GM18520 (cell line): ENCODE results near the gene CTXND2.
"Not testable (repeated sequence)": the region's sequence is repeated elsewhere in the genome, so short reads cannot be mapped to it uniquely, and the experiment has no call there.

Source experiments
- ATAC-seq: cut with Tn5 transposase; IDR thresholded peaks from one replicate; pipeline ENCODE4 v1.9.1; 2021; ENCODE audit not compliant: unreplicated experiment

CTXND2 gene

DNA sequence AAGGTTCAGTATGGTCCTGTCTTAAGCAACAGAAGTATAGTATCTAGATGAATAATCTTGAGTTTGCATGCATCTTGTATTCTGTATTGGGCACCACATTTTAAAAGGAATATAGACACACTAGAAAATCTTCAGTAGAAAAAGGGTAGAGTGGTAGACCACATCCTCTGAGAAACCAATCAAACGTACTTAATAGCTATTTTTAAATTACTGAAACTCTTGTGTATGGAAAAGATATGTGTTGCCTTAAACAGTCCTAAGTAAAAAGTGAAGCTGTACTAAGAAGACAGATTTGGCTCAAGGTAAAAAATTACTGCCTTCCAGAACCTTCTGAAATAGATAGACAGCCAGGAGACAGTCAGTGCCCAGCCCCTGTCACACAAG, 3.1 kb downstream of the CTXND2 start:
- no peak for ATAC-seq

DNA sequence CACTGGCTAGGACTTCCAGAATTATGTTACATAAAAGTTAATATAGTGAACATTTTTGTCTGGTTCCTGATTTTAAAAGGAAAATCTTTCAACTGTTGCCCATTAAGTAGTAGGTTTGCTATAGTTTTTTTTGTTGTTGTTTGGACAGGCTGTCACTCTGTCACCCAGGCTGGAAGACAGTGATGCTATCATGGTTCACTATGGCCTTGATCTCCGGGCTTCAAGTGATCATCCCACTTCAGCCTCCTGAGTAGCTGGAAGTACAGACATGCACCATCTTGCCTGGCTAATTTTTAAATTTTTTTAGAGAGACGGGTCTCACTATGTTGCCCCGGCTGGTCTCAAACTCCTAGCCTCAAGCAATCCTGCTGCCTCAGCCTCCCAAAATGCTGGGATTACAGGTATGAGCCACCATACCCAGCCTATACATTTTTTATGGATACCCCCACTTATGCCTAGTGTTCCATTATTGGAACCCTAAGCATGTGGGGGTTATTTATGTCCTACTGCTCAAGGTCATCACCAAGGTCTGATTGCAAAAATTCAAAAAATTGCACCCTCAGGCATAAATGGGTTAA, 6.5 kb downstream of the CTXND2 start:
- ATAC-seq = no peak

DNA sequence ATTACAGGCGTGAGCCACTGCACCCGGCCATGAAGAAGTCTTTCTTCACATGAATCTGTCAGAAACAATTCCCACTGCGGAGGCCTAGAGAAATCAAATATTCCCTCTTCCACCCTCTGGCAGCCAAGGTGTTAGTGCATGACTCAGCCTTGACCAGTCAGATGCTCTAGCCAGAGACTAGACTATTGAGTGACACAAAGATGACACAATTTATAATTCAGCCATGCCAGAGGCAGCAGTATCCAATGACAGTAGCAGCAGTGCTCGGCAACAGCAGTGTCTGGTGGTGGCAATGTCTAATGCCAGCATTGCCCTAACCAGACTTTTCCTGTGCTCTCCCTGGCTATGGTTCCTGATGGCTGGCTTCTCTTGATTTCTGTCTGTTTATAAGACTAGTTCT, 8.7 kb downstream of the CTXND2 start:
- ATAC-seq = no peak

DNA sequence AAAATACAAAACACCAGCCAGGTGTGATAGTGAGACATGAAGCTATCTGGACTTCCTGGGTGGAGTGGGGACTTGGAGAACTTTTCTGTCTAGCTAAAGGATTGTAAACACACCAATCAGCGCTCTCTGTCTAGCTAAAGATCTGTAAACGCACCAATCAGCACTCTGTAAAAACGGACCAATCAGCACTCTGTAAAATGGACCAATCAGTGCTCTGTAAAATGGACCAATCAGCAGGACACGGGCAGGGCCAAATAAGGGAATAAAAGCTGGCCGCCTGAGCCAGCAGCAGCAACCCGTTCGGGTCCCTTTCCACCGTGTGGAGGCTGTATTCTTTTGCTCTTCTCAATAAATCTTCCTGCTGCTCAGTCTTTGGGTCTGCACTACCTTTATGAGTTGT, 12.9 kb downstream of the CTXND2 start:
- ATAC-seq = not testable (repeated sequence)

DNA sequence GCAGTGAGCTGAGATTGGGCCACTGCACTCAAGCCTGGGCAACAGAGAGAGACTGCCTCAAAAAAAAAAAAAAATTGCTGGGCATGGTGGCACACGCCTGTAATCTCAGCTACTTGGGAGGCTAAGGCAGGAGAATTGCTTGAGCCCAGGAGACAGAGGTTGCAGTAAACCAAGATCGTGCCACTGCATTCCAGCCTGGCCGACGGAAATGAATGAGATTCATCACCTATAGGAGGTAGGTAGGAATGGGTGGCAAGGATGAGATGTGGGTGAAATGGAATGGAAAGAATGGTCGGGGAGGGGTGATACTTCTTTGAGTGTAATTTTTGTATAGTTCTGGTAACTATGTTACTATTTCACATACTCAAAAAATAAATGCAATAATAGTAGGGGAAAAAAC, 15.4 kb downstream of the CTXND2 start:
- no peak for ATAC-seq

DNA sequence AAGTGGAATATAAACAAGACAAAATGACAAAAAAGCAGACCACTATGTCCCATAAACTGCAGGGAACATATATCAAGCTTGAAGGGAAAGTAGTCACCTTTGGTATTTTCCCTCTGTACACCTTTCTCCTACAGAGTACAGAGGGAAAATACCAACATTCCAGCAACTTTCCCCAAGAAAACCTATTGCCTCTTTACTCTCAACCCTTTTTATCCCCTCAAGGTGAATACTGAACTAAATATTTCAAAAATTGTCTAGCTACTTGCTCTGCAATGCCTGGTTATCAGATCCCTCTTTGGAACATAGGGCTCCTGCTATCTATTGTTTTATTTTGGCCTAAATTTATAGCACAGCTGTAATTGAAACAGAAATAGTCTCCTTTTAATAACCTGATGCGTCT, 15.8 kb downstream of the CTXND2 start:
- no peak for ATAC-seq

DNA sequence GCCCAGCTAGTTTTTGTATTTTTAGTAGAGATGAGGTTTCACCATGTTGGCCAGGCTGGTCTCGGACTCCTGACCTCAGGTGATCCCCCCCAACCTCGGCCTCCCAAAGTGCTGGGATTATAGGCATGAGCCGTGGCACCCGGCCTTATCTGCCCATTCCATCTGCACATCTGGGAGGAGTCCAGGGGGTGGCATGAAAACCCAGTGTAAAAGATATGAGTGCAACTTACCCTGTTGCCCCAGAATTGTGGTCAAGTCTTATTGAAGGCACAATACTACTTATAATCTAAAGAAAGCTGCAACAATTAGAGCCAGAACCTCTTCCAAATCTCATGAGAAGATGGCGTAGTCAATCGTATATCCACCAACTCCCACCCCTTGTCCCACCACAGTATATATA, 18.4 kb downstream of the CTXND2 start:
- no peak for ATAC-seq

DNA sequence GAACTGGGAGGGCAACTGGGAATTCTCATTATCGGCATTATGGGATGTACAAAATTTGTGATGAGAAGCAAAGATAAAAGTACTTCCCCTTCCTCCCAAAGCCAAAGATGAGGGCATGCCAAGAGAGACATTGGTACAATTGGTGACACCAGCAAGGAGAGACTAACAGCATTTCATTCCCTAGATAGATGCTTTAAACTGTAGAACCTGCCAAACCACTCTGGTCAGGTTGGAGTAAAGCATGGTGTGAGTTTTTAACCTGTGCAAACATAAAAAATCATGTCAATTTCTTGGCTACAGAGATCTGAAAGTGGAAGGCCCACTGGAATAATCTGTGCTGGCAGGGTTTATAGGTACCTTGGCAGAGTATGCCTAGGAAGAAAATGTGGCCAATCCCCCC, 19.4 kb downstream of the CTXND2 start:
- ATAC-seq = no peak

DNA sequence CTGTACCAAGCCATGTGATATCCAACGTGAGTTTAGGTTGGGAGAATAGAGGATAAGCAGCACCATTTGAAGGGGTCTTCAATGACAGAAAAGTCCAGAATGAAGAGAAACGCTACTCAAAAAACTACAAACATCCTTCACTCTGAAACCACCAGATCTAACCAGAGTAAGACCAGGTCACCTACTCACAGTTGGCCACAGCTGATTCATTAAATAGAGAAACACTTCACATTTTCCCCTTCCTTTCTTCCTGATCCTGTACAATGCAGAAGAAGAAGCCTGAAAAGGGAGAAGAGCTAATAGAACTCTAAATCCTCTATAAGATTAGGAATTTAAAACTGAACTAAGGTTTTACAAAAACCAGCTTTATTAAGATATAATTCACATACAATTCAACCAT, 19.9 kb downstream of the CTXND2 start:
- ATAC-seq = no peak

DNA sequence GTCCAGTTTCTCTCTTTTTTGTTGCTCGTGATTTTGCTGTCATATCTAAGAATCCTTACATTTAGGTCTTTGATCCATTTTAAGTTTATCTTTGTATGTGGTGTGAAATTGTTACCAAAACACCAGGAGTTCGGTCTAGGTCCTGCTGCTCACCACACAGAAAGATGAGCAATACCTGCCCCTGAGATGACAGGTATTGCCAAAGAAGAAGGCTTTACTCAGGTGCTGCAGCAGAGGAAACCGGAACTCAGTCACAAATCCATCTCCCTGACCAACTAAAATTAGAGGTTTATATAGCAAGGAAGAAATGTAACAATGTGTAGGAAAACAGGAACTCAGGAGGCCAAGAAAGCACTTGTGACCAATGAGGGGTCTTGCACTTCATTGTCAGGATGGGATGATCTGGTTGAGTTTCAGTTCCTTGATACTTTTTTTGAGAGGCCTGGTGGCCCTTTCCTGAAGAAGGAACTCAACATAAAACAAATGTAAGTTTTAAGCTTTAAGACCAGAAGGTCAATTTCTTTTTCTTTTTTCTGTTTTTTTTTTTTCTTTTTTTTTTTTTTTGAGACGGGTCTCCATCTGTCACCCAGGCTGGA, 22.7 kb downstream of the CTXND2 start:
- no peak for ATAC-seq

DNA sequence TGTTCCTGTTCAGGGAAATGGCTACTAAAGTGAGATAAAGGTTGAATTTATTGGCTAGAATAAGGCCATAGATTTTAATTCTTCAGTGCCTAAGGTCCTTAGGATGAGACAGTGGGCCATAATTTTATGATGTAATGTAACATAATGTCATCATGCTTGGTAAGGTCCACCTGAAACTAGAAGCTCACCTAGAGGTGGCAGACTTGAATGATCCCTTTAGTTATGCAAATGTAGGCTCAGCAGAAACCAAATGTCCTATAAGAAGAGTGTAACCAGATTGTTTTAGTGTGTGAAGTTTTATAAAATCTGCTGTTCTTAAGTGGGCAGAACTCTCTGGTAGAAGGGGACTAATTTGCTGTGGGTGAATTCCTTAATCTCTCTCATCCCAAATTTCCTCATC, 25.7 kb downstream of the CTXND2 start:
- ATAC-seq = no peak

DNA sequence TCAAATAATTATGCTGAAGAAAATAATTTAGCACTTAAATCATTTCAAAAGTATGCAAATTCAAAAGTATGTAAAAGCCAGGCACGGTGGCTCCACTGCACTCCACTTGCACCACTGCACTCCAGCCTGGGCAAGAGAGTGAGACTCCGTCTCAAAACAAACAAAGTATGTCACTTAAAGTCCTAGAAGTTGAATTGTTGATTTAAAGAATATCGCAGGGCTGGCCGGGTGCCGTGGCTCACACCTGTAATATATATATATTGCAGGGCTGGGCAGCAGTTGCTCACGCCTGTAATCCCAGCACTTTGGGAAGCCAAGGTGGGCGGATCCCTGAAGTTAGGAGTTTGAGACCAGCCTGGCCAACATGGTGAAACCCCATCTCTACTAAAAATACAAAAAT, 30.5 kb downstream of the CTXND2 start:
- ATAC-seq = no peak

DNA sequence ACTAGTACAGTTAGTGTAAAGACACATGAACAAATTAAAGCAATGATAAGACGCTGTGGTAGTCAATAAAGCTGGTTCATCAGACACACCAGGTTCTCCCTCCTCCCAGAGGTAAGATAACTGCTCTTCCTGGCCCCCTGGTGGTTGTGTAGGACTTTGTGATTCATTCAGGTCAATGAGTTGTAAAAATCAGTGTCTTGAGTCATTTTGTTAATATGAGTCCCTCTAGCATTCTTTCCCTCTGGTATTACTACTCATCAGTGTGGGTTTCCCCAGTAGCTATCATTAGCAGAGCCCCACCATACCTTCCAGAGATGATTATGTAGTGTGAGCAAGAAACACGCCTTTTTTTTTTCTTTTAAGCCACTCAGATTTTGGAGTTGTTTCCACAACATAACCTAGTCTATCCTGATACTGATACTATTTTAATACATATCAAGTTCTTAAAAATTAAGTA, 35.6 kb downstream of the CTXND2 start:
- peak; percentile 62 for ATAC-seq

DNA sequence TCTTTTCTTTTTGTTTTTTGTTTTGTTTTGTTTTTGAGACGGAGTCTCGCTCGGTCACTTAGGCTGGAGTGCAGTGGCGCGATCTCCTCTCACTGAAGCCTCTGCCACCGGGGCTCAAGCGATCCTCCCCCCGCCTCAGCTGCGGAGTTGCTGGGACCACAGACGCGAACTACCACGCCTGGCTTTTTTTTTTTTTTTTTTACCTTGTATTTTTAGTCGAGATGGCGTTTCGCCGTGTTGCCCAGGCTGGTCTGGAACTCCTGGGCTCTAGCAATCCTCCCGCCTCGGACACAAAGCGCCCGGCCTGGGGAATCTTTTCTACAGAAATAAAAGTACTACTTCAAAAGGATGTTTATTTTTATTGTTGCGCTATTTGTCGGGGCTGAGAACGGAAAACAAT, 38.1 kb downstream of the CTXND2 start:
- no peak for ATAC-seq

DNA sequence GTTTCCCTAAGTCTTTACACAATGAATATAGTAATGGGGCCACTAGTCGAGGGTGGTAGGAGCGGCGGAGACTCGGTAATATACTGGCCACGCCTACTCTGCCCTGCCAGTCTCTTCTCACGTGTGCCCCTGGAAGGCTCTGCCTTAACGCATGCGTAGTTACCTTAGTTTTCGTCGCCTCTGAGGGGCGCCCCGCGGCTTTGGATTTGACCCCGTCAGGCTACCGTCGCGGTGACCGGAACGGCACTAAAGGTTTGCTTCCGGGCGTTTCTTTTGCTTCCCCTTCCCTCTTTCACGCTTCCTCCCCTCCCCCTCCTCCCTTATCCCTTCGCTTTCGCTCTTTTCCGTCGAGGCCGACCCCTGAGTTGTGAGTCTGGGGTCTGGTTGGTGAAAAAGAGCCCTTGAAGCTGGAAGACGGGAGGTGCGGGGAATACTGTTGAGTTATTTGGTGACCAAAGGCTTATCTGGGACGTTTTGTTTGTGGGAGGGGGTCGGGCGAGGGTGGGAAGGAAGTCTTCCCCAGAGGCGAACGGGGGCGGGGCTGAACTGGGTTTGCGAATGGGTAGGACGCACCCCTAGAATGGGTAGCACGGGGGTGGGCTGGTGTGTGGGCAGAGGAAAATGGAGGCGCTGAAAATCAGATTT, 39.3 kb downstream of the CTXND2 start, which contains the start of gene SETDB1:
Gene SETDB1, plus strand, starts transcription at position 267 of the 645 bp plus-strand sequence. CDS start 1,352 bp downstream, outside the sequence.
- ATAC-seq = peak; percentile 81

DNA sequence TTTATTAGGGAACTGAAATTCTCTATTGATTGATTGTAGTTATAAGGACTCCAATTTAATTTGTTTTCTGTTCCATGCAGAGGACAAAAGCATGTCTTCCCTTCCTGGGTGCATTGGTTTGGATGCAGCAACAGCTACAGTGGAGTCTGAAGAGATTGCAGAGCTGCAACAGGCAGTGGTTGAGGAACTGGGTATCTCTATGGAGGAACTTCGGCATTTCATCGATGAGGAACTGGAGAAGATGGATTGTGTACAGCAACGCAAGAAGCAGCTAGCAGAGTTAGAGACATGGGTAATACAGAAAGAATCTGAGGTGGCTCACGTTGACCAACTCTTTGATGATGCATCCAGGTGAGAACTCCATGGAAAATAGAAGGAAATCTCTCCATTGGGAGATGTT, 40.7 kb downstream of the CTXND2 start:
- ATAC-seq = no peak

DNA sequence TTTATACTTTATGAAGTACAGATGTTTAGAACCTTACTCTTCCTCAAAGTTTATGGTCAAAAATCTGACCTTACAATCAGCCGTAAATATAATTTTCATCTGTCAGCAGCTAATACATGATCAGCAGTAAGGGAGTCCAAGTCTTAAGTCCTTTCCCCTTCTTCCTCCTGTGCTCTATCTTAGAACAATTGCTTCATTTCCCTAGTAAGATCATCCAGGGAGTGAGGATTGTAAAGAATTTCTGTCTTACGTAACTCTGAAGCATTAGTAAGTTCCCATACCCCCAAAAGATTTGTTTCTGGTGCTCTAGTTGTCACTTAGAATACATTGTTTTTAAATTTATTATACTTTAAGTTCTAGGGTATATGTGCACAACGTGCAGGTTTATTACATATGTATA, 41.4 kb downstream of the CTXND2 start:
- no peak for ATAC-seq

DNA sequence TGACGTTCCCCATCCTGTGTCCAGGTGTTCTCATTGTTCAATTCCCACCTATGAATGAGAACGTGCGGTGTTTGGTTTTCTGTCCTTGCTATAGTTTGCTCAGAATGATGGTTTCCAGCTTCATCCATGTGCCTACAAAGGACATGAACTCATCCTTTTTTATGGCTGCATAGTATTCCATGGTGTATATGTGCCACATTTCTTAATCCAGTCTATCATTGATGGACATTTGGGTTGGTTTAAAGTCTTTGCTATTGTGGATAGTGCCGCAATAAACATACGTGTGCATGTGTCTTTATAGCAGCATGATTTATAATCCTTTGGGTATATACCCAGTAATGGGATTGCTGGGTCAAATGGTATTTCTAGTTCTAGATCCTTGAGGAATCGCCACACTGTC, 41.8 kb downstream of the CTXND2 start:
- not testable (repeated sequence) for ATAC-seq

DNA sequence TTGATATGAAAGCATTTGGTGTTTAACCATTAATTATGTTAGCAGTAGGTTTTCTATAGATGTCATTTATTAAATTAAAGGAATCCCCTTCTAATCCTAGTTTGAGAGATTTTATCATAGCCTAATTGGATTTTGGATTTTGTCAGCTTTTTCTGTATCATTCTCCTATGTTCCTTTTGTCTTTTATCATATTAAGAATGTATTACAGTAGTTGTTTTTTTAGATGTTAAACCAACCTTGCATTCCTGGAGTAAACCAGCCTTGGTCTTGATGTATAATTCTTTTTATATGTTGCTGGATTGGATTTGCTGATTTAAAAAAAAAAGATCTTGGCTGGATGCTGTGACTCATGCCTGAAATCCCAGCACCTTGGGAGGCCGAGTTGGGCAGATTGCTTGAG, 44.8 kb downstream of the CTXND2 start:
- no peak for ATAC-seq

DNA sequence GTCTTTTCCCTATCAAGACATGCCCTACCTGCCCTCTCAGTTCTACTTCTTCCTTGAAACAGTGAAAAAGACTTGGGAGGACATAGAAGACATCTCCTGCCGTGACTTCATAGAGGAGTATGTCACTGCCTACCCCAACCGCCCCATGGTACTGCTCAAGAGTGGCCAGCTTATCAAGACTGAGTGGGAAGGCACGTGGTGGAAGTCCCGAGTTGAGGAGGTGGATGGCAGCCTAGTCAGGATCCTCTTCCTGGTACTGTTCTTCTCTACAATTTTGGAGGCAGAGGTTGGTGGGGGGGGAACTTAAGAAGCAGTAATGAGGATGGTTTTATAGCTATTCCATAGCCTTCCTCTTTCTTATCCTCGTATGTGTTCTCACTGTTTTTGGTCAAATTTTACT, 57.9 kb downstream of the CTXND2 start:
- no peak for ATAC-seq

DNA sequence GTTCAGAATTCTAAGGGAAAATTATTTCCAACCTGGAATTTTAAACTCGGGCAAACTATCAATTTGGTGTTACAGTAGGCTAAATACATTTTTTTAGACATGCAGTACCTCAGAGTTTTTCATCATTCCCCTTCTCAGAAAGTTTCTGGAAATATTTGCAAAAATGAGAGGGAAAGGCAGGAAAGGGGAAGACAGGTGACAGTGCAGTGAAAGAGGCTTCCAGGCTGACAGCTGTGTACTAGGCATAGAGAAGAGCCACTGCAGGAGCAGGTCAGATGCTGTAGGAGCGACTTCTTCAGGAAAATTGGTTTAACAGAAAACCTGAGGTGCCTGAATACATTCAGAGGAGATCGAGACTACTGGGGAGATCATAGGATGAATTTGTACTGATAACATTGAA, 67.8 kb downstream of the CTXND2 start:
- ATAC-seq = no peak

DNA sequence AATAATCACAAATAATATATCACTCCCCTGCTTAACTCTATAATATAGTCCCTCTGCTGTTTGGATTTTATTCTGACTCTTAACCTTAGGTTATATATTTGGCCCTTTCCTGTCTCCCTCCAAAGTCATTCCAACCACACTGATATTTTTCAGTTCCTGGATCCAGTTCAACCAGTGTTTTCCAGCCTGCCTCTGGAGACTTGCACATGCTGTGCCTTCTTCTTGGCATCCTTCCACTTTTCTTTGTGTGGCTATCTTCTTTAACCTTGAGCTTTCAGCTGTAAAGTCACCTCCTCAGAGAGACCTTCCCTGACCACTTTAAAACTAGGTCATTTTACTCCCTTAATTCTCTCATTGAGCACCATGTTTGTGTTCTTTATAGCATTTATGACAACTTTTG, 68.3 kb downstream of the CTXND2 start:
- no peak for ATAC-seq

DNA sequence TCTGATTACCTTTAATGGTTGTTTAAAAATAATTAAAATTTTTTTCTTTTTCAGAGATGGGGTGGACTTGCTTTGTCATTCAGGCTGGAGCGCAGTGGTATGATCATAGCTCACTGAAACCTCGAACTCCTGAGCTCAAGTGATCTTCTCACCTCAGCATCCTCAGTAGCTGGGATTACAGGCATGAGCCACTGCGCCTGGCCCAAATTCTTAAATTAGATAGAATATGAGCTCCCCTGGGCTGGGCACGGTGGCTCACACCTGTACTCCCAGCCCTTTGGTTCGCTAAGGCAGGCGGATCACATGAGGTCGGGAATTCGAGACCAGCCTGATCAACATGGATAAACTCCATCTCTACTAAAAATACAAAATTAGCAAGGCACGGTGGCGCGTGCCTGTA, 70.7 kb downstream of the CTXND2 start:
- no peak for ATAC-seq
